SU-DHL-6 (cell line): ENCODE results near the gene ALK.

ENCODE experiments used
- H2AFZ ChIP-seq: fragments of 200-600 bp; sonication (generic); 2 replicates; pipeline ENCODE4 v1.6.1; 2014; ENCODE audit warnings: low read depth, mild to moderate bottlenecking, moderate library complexity, mixed read lengths, antibody characterized with exemption, low read length; ENCODE audit not compliant: severe bottlenecking
- H3F3A ChIP-seq: fragments of 200-600 bp; shearing (Covaris generic); 2 replicates; pipeline ENCODE4 v1.6.0; 2016; ENCODE audit warnings: antibody characterized with exemption, mild to moderate bottlenecking; ENCODE audit not compliant: insufficient read depth
- H3K27ac ChIP-seq: fragments of 200-600 bp; sonication (generic); 2 replicates; pipeline ENCODE4 v1.5.1; 2016; ENCODE audit warnings: low read depth, mild to moderate bottlenecking, low read length, moderate library complexity, mixed read lengths
- H3K27me3 ChIP-seq: fragments of 200-600 bp; sonication (generic), shearing (Covaris generic); 2 replicates; pipeline ENCODE4 v1.6.0; 2014; ENCODE audit warnings: mild to moderate bottlenecking, low read length
- H3K36me3 ChIP-seq: fragments of 200-600 bp; sonication (generic); 2 replicates; pipeline ENCODE4 v1.6.1; 2014; ENCODE audit warnings: mild to moderate bottlenecking, low read length, mixed read lengths
- H3K4me2 ChIP-seq: fragments of 300-600, 200-600 bp; shearing (Covaris generic), sonication (generic); 2 replicates; pipeline ENCODE4 v1.6.0; 2014; ENCODE audit warnings: low read length, low read depth, mild to moderate bottlenecking; ENCODE audit not compliant: poor library complexity, severe bottlenecking
- H3K4me3 ChIP-seq: fragments of 200-600 bp; sonication (generic); 2 replicates; pipeline ENCODE4 v1.5.1; 2014; ENCODE audit warnings: antibody characterized with exemption, low read length, mild to moderate bottlenecking, mixed read lengths; ENCODE audit not compliant: insufficient read depth, poor library complexity, severe bottlenecking
- H3K79me2 ChIP-seq: fragments of 200-600 bp; sonication (generic); 2 replicates; pipeline ENCODE4 v1.6.1; 2014; ENCODE audit warnings: mild to moderate bottlenecking, low read length, moderate library complexity; ENCODE audit not compliant: insufficient read depth
- H3K9ac ChIP-seq: fragments of 200-600 bp; sonication (generic); 2 replicates; pipeline ENCODE4 v1.7.0; 2014; ENCODE audit warnings: mild to moderate bottlenecking, low read length
- H3K9me2 ChIP-seq: fragments of 200-600 bp; sonication (generic); replicated peaks from 2 replicates; pipeline ENCODE4 v1.6.1; 2014; ENCODE audit warnings: low read length; ENCODE audit not compliant: insufficient read depth
- H3K9me3 ChIP-seq: fragments of 200-600 bp; sonication (generic); 2 replicates; pipeline ENCODE4 v1.6.1; 2014; ENCODE audit warnings: low read length, mixed read lengths; ENCODE audit not compliant: insufficient read depth
- H4K20me1 ChIP-seq: fragments of 200-600 bp; sonication (generic); 2 replicates; pipeline ENCODE4 v1.6.1; 2014; ENCODE audit warnings: low read depth, mild to moderate bottlenecking, antibody characterized with exemption, low read length, moderate library complexity, mixed read lengths
- CTCF ChIP-seq: fragments of 200-600 bp; sonication (generic); IDR thresholded peaks from one replicate; pipeline ENCODE4 v1.5.1; 2017; ENCODE audit warnings: antibody characterized with exemption, mild to moderate bottlenecking, low read length, moderate library complexity; ENCODE audit not compliant: insufficient read depth, poor library complexity, severe bottlenecking
- EZH2phosphoT487 ChIP-seq: fragments of 200-600 bp; sonication (generic), shearing (Covaris generic); conservative IDR thresholded peaks from 2 replicates; pipeline ENCODE4 v1.6.1; 2018; ENCODE audit warnings: mild to moderate bottlenecking, antibody characterized with exemption, low read length, moderate library complexity, mixed read lengths

ALK gene

GRCh38 chr2:29232041-29232440 lies 689.3 kb downstream of the ALK start:
- TF ChIP-seq EZH2phosphoT487 (no peak), CTCF (no peak)
- H3K27me3 ChIP-seq = no peaks in the 10 kb centered on the region
- H3K4me2 ChIP-seq = no peak overlapping the region
- no peaks in the 10 kb centered on the region for H3K36me3 ChIP-seq
- no peaks in the 10 kb centered on the region for H3K9me2 ChIP-seq
- H3K9me3 ChIP-seq = no peaks in the 10 kb centered on the region
- H3K9ac ChIP-seq = no peak overlapping the region
- no peaks in the 10 kb centered on the region for H3K79me2 ChIP-seq
- no peaks in the 10 kb centered on the region for H3F3A ChIP-seq
- H2AFZ ChIP-seq = no peak overlapping the region
- no peak overlapping the region for H3K27ac ChIP-seq
- H4K20me1 ChIP-seq = no peaks in the 10 kb centered on the region
- no peak overlapping the region for H3K4me3 ChIP-seq

- Histone ChIP-seq H3F3A (no peaks in the 10 kb centered on the region), H3K4me2 (no peak overlapping the region), H3K79me2 (no peaks in the 10 kb centered on the region), H3K27me3 (no peaks in the 10 kb centered on the region), H3K27ac (no peak overlapping the region), H3K9me3 (no peaks in the 10 kb centered on the region), H2AFZ (no peak overlapping the region), H3K4me3 (no peak overlapping the region), H3K36me3 (no peaks in the 10 kb centered on the region), H3K9me2 (no peaks in the 10 kb centered on the region), H4K20me1 (no peaks in the 10 kb centered on the region), H3K9ac (no peak overlapping the region)
- TF ChIP-seq EZH2phosphoT487 (no peak), CTCF (no peak)
Measured at GRCh38 chr2:29229640-29230039, 691.7 kb downstream of the ALK start.

GRCh38 chr2:29228947-29229346 lies 692.4 kb downstream of the ALK start:
- no peak overlapping the region for H3K4me3 ChIP-seq
- no peaks in the 10 kb centered on the region for H3K36me3 ChIP-seq
- TF ChIP-seq EZH2phosphoT487 (no peak), CTCF (no peak)
- H2AFZ ChIP-seq = no peak overlapping the region
- no peaks in the 10 kb centered on the region for H3K9me3 ChIP-seq
- H3F3A ChIP-seq = no peaks in the 10 kb centered on the region
- H3K4me2 ChIP-seq = no peak overlapping the region
- H3K9ac ChIP-seq = no peak overlapping the region
- no peak overlapping the region for H3K27ac ChIP-seq
- H4K20me1 ChIP-seq = no peaks in the 10 kb centered on the region
- no peaks in the 10 kb centered on the region for H3K9me2 ChIP-seq
- no peaks in the 10 kb centered on the region for H3K79me2 ChIP-seq
- H3K27me3 ChIP-seq = no peaks in the 10 kb centered on the region
